Liver (tissue), 3 donors: Measurements from ENCODE around the gene MRTFB.

Experiments
- CTCF ChIP-seq: fragments of 150-350 bp; IDR thresholded peaks from 2 replicates; pipeline ENCODE4 v1.5.1; 2017; ENCODE audit warnings: improper control_type of control experiment, low read depth, low read length; ENCODE audit not compliant: missing input control
- RXRA ChIP-seq, 2 donors: IDR thresholded peaks; 2 replicates each; pipeline ENCODE4 v1.6.1; 2017 to 2018; ENCODE audit warnings: antibody characterized with exemption in 2 of 2, mild to moderate bottlenecking in 1 of 2
- SP1 ChIP-seq: IDR thresholded peaks from 2 replicates; pipeline ENCODE4 v1.6.1; 2018; ENCODE audit warnings: antibody characterized with exemption, mild to moderate bottlenecking
- TAF1 ChIP-seq: conservative IDR thresholded peaks from 2 replicates; pipeline ENCODE4 v1.6.1; 2016; ENCODE audit warnings: antibody characterized with exemption, mild to moderate bottlenecking
- YY1 ChIP-seq: IDR thresholded peaks from 2 replicates; pipeline ENCODE4 v1.6.1; 2016; ENCODE audit warnings: antibody characterized with exemption, mild to moderate bottlenecking
- donor health status: healthy.
- donor health status: healthy.

- no peak for TF ChIP-seq CTCF
- TF ChIP-seq YY1: no peak
- TF ChIP-seq SP1: no peak
- no peak for TF ChIP-seq RXRA (IDR thresholded peaks at IDR 0.05)
- no peak for TF ChIP-seq TAF1
These were observed 27.8 kb upstream of the MRTFB start for GRCh38 chr16:14043278-14043677.
